BJ (cell line): ENCODE measurements around the gene ZNF490. TPM values are rescaled to one million over a fixed set of nuclear protein-coding genes. Genes with fewer than 3 reads are reported as not detected.

ENCODE experiments used
- CTCF ChIA-PET: fragments of 350-600 bp; formaldehyde crosslinking; extraction: SDS; loops from one replicate; lab custom pipeline; 2021; ENCODE audit warnings: antibody characterized with exemption, inconsistent platforms; lab: Yijun Ruan, JAX
- POLR2A ChIA-PET: fragments of 300-600 bp; sonication (Branson Sonifier 250); formaldehyde crosslinking; extraction: SDS; loops from one replicate; lab custom pipeline; 2021; ENCODE audit warnings: antibody characterized with exemption; lab: Charles Lee
- DNase-seq: peaks from one replicate; pipeline ENCODE4 v3.0.0-alpha.2; 2011; ENCODE audit warnings: low read depth
- H3K27me3 ChIP-seq: 2 replicates; pipeline ENCODE4 v1.6.0; 2011; ENCODE audit warnings: low read length; ENCODE audit not compliant: control insufficient read depth, insufficient read depth
- H3K36me3 ChIP-seq: 2 replicates; pipeline ENCODE4 v1.5.1; 2011; ENCODE audit warnings: low read length; ENCODE audit not compliant: control insufficient read depth, insufficient read depth
- H3K4me3 ChIP-seq: 2 replicates; pipeline ENCODE4 v1.5.1; 2011; ENCODE audit warnings: low read depth, mild to moderate bottlenecking, control low read depth, low read length
- polyA minus RNA-seq: library from RNA; depleted of rRNA, polyadenylated mRNA; stranded (reverse); fragments of >200 nt; gene quantifications from 2 replicates; pipeline ENCODE4 v1.2.3, GENCODE V29; 2011; rRNA and poly(A)+ RNA removed
- polyA plus RNA-seq: library from polyadenylated mRNA; depleted of rRNA; stranded (reverse); fragments of >200 nt; gene quantifications from 2 replicates; pipeline ENCODE4 v1.2.3, GENCODE V29; 2011; rRNA removed
- TF ChIP-seq, protein P1 (sequence below): IDR thresholded peaks from 2 replicates; pipeline ENCODE4 v1.5.1; 2011; ENCODE audit warnings: low read depth, mild to moderate bottlenecking, control low read depth, inconsistent platforms, low read length, moderate library complexity; ENCODE audit not compliant: insufficient read depth

ZNF490 gene
- 1.6 and 3.7 TPM in 2 replicates for polyA plus RNA-seq
- 6.6 and 9.5 TPM in 2 replicates for polyA minus RNA-seq

DNA sequence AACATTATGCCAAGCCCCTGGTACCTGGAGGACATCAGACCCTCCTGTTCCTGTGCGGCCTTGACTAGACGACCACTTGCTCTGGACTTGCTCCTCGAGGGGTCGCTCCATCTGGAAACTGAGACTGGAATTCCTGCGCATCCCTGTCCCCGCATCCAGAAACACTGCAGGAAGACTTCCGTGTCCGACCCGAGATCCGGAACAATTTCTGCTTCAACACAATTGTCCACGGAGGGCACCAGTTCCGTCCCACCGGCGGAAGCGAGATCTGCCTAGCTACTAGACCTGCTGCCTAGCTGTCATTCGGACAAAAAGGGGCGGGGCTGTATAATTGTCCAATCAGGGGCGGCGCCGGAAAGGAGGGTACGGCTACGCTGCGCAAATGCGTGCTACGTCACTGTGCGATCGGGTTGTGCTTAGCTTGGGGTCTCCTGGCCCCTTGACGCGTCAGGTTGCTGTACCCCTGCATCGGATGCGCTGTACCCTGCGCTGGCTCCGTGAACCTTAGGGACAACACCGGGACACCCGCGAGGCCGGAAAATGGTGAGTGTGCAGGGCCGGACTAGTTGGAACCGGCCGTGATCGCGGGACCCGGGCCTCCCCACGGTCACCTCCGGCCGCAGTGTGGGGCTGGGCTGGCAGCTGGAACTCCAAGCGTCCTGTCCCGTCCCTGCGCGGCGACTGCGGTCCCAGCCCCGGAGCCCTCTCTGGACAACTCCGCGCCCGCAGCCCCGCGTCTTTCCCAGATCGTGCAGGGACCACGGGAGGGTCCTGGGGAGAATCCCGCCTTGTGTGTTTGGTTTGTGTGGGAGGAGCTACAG, at the start of gene ZNF490, which contains the start of gene ZNF791:
TSS of gene ZNF490 (minus strand) at position 274 of the 821 bp plus-strand sequence. CDS start at position 141, 133 bp downstream.
TSS of gene ZNF791 (plus strand) at position 381 of the 821 bp plus-strand sequence. CDS start at position 541, 160 bp downstream.
- peak; percentile 85 for DNase-seq
- no peaks in the 10 kb centered on the region for H3K27me3 ChIP-seq
- ChIA-PET CTCF (interaction anchor here (0.6 to 1.7 kb wide), 8 partner anchors 10 to 1878 kb away, joined by 3 to 5 read pairs (median 3); partner anchors contain the start of gene RNASEH2A), POLR2A (interaction anchor here (0.7 kb wide), 1 partner anchor 25 kb away, joined by 4 read pairs; no protein-coding TSS in a partner anchor)
- peaks cover 5% of the 10 kb centered on the region for H3K36me3 ChIP-seq
- H3K4me3 ChIP-seq, result peak within 1 kb of the TSS; percentile 82
- TF ChIP-seq, protein P1, sequence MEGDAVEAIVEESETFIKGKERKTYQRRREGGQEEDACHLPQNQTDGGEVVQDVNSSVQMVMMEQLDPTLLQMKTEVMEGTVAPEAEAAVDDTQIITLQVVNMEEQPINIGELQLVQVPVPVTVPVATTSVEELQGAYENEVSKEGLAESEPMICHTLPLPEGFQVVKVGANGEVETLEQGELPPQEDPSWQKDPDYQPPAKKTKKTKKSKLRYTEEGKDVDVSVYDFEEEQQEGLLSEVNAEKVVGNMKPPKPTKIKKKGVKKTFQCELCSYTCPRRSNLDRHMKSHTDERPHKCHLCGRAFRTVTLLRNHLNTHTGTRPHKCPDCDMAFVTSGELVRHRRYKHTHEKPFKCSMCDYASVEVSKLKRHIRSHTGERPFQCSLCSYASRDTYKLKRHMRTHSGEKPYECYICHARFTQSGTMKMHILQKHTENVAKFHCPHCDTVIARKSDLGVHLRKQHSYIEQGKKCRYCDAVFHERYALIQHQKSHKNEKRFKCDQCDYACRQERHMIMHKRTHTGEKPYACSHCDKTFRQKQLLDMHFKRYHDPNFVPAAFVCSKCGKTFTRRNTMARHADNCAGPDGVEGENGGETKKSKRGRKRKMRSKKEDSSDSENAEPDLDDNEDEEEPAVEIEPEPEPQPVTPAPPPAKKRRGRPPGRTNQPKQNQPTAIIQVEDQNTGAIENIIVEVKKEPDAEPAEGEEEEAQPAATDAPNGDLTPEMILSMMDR, result peak; percentile 10; the same call in 1 of the 2 replicates

GRCh38 chr19:12657966-12658365, 47.4 kb upstream of the ZNF490 start:
- POLR2A ChIA-PET, result no interaction called here
- no peaks in the 10 kb centered on the region for H3K27me3 ChIP-seq
- TF ChIP-seq, protein P1, result no peak
- no peak for DNase-seq
- H3K4me3 ChIP-seq, result no peak overlapping the region
- CTCF ChIA-PET, result interaction anchor here (0.6 to 1.7 kb wide), 3 partner anchors 9 to 92 kb away, joined by 3 read pairs; no protein-coding TSS in a partner anchor
- peaks cover 14% of the 10 kb centered on the region for H3K36me3 ChIP-seq

DNA sequence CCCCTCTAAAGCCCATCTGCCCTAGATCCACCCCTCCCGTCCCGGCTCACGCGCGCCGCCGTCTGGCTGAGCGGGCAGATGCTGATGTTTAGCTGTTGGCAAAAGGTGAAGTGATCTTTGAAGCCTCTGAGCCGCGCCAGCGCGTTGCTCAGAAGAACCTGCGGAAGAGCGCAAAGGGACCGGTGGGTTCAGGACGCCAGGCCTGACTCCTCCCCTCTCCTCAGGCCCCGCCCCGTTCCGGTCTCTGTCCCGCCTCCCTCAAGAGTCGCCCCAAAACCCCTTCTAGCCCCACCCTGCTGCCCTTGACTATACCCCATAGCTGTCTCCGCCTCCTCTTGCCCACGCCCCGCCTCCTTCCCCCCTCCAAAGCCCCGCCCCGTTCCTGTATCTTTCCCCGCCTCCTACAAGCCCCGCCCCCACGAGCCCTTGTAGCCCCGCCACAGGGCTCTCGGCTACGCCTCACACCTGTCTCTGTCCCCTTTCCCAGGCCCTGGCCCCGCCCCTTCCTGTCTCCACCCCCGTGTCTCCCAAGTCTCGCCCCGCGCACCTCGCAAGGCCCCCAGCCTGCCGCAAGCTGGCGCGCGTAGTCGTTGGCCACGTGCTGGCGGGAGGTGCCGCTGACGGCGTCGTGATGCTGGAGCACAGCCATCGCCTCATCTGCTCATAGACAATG, 46.4 kb upstream of the ZNF490 start:
- ChIA-PET POLR2A (no interaction called here), CTCF (interaction anchor here (1.7 kb wide), 1 partner anchor 11 kb away, joined by 3 read pairs; no protein-coding TSS in a partner anchor)
- H3K4me3 ChIP-seq, result no peak overlapping the region
- DNase-seq, result no peak
- H3K36me3 ChIP-seq, result peaks cover 14% of the 10 kb centered on the region
- TF ChIP-seq, protein P1, result no peak
- H3K27me3 ChIP-seq, result no peaks in the 10 kb centered on the region

DNA sequence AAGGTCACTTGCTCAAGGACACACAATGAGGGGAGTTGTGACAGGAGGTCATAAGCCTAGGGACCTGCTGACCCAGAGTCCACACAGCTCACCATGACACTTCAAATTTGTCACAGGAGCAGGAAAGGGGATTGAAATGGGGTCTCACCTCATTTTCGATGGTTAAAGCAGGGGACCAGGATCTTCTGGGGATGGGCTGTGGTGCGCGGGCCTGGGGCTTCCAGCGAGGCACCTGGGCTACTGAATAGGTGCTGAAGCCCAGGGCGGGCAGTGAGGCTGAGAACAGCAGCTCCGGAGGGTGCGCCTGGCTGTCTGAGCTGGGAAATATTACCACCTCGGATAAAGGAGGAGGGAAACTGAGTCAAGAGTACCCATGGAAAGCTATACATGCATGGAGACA, 44.9 kb upstream of the ZNF490 start:
- ChIA-PET POLR2A (no interaction called here), CTCF (interaction anchor here (1.3 to 1.4 kb wide), 2 partner anchors 15 to 21 kb away, joined by 3 to 6 read pairs; no protein-coding TSS in a partner anchor)
- Histone ChIP-seq H3K4me3 (no peak overlapping the region), H3K36me3 (peaks cover 9% of the 10 kb centered on the region), H3K27me3 (no peaks in the 10 kb centered on the region)
- DNase-seq, result no peak
- TF ChIP-seq, protein P1, result no peak
